Nephron progenitor cell (in vitro differentiated cells): Measurements from ENCODE around the gene RAPGEF4.

Experiments used
- DNase-seq: peaks from one replicate; pipeline ENCODE4 v3.0.0; 2021
- H3K27ac Mint-ChIP-seq: 2 replicates; pipeline ENCODE4 v1.8.0; 2021; ENCODE audit warnings: mild to moderate bottlenecking, moderate library complexity, mixed read lengths
- H3K27me3 Mint-ChIP-seq: 2 replicates; pipeline ENCODE4 v1.8.0; 2021; ENCODE audit warnings: mild to moderate bottlenecking, low read depth, mixed read lengths; ENCODE audit not compliant: poor library complexity
- H3K36me3 Mint-ChIP-seq: 2 replicates; pipeline ENCODE4 v1.8.0; 2021; ENCODE audit warnings: low read depth, mixed read lengths
- H3K4me1 Mint-ChIP-seq: 2 replicates; pipeline ENCODE4 v1.8.0; 2021; ENCODE audit warnings: mixed read lengths
- H3K4me3 Mint-ChIP-seq: 2 replicates; pipeline ENCODE4 v1.8.0; 2021; ENCODE audit warnings: mild to moderate bottlenecking, moderate library complexity, mixed read lengths
- H3K9me3 Mint-ChIP-seq: 2 replicates; pipeline ENCODE4 v1.8.0; 2021; ENCODE audit warnings: mild to moderate bottlenecking, moderate library complexity, mixed read lengths
- TF ChIP-seq, protein P1 (sequence below): fragments of 200-600 bp; sonication (generic); IDR thresholded peaks from 2 replicates; pipeline ENCODE4 v1.5.0; 2021; ENCODE audit warnings: antibody characterized with exemption

The RAPGEF4 gene

DNA sequence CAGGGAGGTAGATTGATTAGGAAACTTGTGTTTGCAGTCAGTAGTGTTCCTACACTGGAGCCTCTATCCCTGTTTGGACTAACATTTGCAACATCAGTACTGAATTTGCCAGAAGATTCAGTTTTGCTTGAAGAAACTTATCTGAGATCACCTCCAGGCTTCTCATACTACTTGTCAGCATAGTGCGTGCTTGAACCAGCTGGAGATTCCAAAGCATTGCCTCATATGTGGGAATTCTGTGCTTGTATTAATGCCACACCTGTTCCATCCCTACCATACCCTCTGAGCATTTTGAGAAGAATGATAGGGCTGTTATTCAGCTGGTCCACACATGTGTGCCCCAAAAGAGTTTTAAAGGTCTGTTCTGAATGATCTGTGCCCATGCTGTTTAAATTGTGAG is 148.7 kb downstream of the RAPGEF4 start:
- Mint-ChIP-seq H3K27me3 (no peaks in the 10 kb centered on the region), H3K4me3 (no peak overlapping the region), H3K9me3 (no peaks in the 10 kb centered on the region), H3K36me3 (no peaks in the 10 kb centered on the region), H3K27ac (no peak overlapping the region), H3K4me1 (peaks cover 7% of the 10 kb centered on the region)
- no peak for DNase-seq
- TF ChIP-seq, protein P1, sequence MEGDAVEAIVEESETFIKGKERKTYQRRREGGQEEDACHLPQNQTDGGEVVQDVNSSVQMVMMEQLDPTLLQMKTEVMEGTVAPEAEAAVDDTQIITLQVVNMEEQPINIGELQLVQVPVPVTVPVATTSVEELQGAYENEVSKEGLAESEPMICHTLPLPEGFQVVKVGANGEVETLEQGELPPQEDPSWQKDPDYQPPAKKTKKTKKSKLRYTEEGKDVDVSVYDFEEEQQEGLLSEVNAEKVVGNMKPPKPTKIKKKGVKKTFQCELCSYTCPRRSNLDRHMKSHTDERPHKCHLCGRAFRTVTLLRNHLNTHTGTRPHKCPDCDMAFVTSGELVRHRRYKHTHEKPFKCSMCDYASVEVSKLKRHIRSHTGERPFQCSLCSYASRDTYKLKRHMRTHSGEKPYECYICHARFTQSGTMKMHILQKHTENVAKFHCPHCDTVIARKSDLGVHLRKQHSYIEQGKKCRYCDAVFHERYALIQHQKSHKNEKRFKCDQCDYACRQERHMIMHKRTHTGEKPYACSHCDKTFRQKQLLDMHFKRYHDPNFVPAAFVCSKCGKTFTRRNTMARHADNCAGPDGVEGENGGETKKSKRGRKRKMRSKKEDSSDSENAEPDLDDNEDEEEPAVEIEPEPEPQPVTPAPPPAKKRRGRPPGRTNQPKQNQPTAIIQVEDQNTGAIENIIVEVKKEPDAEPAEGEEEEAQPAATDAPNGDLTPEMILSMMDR, result no peak

DNA sequence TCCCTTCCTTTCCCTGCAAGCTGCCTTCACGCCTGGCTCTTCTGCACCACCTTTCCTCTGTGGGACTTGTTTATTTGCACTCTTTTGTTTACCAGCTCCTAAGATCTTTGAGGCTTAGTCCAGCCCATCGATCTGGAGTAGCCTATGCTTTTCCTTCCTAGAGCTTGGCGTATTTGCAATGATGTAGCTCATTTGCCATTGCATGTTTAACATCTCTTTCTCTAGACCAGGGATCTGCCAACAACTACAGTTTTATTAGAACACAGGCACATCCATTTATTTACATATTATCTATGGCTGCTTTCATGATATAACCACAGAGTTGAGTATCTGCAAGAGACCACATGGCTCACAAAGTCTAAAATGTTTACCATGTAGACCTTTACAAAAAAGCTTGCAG is 150.4 kb downstream of the RAPGEF4 start:
- Mint-ChIP-seq H3K27ac (no peak overlapping the region), H3K27me3 (no peaks in the 10 kb centered on the region), H3K4me1 (peaks cover 20% of the 10 kb centered on the region), H3K4me3 (no peak overlapping the region), H3K9me3 (no peaks in the 10 kb centered on the region), H3K36me3 (no peaks in the 10 kb centered on the region)
- TF ChIP-seq, protein P1, result no peak
- no peak for DNase-seq

DNA sequence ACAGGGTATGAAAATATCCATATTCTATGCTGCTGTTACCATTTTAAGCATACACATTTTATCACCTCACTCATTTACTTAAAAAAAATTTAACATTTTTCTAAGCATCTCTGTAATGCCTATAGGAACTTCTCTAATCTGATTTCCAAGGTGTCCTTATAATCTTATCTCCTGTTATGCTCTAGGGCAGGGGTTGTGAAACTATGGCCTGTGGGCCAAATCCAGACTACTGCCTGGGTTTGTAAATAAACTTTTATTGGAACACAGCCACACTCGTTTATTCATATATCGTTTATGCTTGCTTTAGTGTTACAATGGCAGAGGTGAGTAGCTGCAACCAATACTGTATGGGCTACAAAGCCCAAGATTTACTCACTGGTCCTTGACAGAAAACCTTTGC is 151.6 kb downstream of the RAPGEF4 start:
- peaks cover 31% of the 10 kb centered on the region for H3K4me1 Mint-ChIP-seq
- no peak for DNase-seq
- TF ChIP-seq, protein P1, result no peak
- H3K36me3 Mint-ChIP-seq, result no peaks in the 10 kb centered on the region
- H3K27me3 Mint-ChIP-seq, result no peaks in the 10 kb centered on the region
- H3K4me3 Mint-ChIP-seq, result no peak overlapping the region
- H3K27ac Mint-ChIP-seq, result no peak overlapping the region
- H3K9me3 Mint-ChIP-seq, result no peaks in the 10 kb centered on the region

DNA sequence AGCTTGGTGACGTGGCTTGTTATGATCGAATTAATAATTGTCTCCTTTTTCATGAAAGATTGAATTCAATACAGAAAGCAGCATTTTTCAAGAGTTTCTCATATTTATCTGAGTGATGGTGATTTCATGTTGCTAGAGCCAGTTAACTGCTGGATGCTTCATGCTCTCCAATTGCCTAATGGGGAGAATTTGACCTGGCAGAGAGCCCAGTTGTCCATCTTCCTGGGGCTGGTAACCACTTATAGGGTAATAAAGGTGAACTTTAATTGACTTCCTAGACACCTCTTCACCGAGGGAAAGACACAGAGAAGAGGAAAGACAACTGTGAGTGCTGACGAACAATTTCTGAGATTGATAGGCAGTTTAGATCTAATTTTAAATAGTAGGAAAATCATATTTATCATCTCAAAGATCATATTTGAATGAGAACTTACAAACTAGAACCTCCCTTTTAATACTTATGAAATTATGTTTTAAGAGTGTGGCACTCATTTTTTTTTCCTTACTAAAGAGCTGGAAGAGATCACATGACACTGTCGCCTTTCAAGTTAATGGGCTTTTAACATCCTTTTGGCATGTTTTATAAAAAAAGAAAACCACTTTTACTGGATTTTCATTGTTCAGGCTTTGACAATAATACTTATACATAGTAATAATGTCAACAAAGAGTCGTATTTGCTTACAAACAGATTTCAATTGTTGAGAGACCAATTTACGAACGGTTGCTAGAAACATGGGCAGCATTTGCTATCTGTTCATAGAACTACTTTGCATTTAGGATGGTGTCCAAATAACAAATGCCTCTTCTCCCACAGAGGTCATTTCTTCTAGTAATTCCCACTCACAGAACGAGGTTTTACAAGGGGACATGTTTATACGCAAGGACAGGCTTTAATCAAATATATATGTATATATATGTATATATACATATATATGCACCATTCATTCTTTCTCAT is 153.3 kb downstream of the RAPGEF4 start:
- Mint-ChIP-seq H3K27ac (no peak overlapping the region), H3K27me3 (peaks cover 4% of the 10 kb centered on the region)
- TF ChIP-seq, protein P1, result no peak

DNA sequence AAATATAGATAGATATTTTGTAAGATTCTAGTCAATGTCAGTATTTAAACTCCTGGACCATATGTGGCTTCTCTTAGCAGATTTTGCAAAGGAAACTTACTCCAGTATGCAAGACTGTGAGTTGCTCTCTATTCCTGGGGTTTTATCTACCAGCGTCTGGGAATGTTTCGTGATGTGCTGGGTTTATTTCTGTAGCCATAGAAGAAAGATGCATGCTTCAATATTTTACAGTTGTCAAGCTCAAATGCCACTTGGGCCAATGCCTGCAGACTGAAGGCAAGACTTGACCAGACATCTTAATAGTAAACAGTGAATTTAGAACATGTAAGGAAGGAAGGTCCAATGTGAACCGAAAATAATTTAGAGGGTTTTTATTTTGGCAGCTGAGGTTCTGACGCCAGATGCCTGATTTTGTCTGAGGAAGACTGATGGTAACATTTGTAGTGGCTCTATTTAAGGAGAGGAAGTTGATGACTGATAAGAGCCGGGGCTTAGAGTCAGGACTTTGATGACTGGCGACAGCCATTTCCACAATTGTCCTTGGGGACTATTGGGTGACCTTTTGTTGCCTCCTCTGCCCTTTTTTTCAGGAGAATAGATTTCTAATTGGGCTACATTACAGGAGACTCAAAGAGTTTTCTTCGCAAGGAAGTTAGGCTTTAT is 154.3 kb downstream of the RAPGEF4 start:
- peak overlapping the region; percentile 43 for H3K27ac Mint-ChIP-seq
- DNase-seq, result no peak

More for the DNA sequence above, 153.3 kb downstream of the RAPGEF4 start:
- H3K36me3 Mint-ChIP-seq, result no peaks in the 10 kb centered on the region
- peaks cover 48% of the 10 kb centered on the region for H3K4me1 Mint-ChIP-seq
- no peaks in the 10 kb centered on the region for H3K9me3 Mint-ChIP-seq
- H3K4me3 Mint-ChIP-seq, result no peak overlapping the region
- DNase-seq, result no peak

More for the DNA sequence above, 154.3 kb downstream of the RAPGEF4 start:
- H3K4me1 Mint-ChIP-seq, result peaks cover 55% of the 10 kb centered on the region
- H3K27me3 Mint-ChIP-seq, result peaks cover 4% of the 10 kb centered on the region
- no peak overlapping the region for H3K4me3 Mint-ChIP-seq
- TF ChIP-seq, protein P1, result no peak
- H3K36me3 Mint-ChIP-seq, result no peaks in the 10 kb centered on the region
- no peaks in the 10 kb centered on the region for H3K9me3 Mint-ChIP-seq
